ENCODE results near the gene STXBP5. TPM values are rescaled to one million over a fixed set of nuclear protein-coding genes. Genes with fewer than 3 reads are reported as not detected.
A peak's percentile ranks its signal among the peaks of the same experiment; 100 is the strongest.

The STXBP5 gene
- 10 to 100 TPM; 10.5 to 26.5 (median 15.7) TPM for total RNA-seq

DNA sequence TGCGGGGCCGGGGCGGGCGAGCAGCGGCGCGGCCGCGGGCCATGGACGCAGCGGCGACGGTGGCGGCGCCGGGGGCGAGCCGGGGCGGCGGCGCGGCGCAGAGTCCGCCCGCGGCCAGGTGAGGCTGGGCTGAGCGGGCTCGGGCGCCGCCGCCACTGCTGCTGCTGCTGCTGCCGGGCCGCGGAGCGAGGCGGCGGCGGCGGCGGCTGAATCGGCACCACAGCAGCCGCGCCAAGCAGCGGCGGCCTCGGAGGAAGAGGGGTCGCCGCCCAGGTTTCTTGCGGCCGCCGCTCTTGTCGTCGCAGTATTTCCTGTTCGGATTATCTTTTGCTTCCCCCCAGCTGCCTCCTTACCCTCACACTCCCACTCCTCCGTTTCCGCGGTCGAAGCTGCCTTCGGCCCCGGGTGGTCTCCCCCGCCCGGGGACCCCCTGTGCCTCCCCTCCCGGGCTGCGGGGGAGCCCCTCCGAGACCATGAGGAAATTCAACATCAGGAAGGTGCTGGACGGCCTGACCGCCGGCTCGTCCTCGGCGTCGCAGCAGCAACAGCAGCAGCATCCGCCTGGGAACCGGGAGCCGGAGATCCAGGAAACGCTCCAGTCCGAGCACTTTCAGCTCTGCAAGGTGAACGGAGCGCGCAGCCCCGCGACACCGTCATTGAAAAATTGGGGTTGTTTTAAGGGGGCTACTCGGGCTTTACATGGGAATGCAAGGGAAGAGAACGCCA lies at the start of gene STXBP5:
Gene STXBP5 (plus strand): TSS at position 358 of the 726 bp plus-strand sequence. CDS start 116 bp downstream, at position 474.
- TF ChIP-seq POLR2A (IDR thresholded peaks at IDR 0.05) (peak in 1 of 4 donors; percentile 21), POLR2AphosphoS5 (IDR thresholded peaks at IDR 0.05) (peak in 1 of 2 donors; percentile 52), EP300 (IDR thresholded peaks at IDR 0.05) (no peak)
- TF ChIP-seq, protein P1, sequence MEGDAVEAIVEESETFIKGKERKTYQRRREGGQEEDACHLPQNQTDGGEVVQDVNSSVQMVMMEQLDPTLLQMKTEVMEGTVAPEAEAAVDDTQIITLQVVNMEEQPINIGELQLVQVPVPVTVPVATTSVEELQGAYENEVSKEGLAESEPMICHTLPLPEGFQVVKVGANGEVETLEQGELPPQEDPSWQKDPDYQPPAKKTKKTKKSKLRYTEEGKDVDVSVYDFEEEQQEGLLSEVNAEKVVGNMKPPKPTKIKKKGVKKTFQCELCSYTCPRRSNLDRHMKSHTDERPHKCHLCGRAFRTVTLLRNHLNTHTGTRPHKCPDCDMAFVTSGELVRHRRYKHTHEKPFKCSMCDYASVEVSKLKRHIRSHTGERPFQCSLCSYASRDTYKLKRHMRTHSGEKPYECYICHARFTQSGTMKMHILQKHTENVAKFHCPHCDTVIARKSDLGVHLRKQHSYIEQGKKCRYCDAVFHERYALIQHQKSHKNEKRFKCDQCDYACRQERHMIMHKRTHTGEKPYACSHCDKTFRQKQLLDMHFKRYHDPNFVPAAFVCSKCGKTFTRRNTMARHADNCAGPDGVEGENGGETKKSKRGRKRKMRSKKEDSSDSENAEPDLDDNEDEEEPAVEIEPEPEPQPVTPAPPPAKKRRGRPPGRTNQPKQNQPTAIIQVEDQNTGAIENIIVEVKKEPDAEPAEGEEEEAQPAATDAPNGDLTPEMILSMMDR (IDR thresholded peaks at IDR 0.05), result peak in 1 of 6 experiments; percentile 2
- WGBS, 2 donors, result 1% methylated on average over 36 to 62 of the region's 85 CpGs
- Histone ChIP-seq H3K27ac (peak within 1 kb of the TSS; percentile 94 to 100 (median 94)), H3K4me3 (peak within 1 kb of the TSS; percentile 74 to 93 (median 80)), H3K4me1 (peaks cover 0 to 16% (median 13%) of the 10 kb centered on the region in 4 donors), H3K9me3 (no peaks in the 10 kb centered on the region), H3K36me3 (no peaks in the 10 kb centered on the region), H3K27me3 (no peaks in the 10 kb centered on the region)
- ATAC-seq (ENCODE audit: low FRiP score in 2 of 2) (peak in 1 of 2 donors; percentile 21), DNase-seq (peak; percentile 74 to 88)

DNA sequence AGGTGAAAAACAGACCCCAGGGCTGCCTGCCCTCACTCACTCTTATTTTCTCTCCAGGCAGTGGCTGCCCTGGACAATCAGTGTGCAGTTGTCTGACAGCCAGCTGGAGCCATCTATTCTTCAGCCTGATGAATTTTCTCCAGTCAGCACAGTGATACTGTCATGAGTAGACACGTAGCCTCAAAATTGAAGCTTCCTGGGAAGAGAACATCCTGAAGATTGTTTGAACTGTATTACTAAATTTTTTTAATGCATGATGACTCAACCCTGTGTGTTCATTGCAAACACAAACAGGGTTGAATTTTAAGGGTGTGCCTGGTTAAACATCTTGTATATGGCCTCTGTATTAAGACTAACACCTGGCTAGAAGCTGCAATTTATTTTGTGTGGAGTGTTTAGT lies 49.8 kb upstream of the STXBP5 start:
- ATAC-seq (ENCODE audit: low FRiP score in 2 of 2) (no peak), DNase-seq (no peak)
- H3K36me3 ChIP-seq, result no peaks in the 10 kb centered on the region
- no peaks in the 10 kb centered on the region for H3K9me3 ChIP-seq
- no peaks in the 10 kb centered on the region for H3K27me3 ChIP-seq
- no peaks in the 10 kb centered on the region for H3K4me1 ChIP-seq
- no peak overlapping the region for H3K4me3 ChIP-seq
- 65 to 79% methylated on average over 1 of the region's 1 CpG for WGBS, 2 donors
- TF ChIP-seq POLR2AphosphoS5 (IDR thresholded peaks at IDR 0.05) (no peak), POLR2A (IDR thresholded peaks at IDR 0.05) (no peak), EP300 (IDR thresholded peaks at IDR 0.05) (no peak)
- TF ChIP-seq, protein P1 (IDR thresholded peaks at IDR 0.05), result no peak
- H3K27ac ChIP-seq, result no peak overlapping the region

DNA sequence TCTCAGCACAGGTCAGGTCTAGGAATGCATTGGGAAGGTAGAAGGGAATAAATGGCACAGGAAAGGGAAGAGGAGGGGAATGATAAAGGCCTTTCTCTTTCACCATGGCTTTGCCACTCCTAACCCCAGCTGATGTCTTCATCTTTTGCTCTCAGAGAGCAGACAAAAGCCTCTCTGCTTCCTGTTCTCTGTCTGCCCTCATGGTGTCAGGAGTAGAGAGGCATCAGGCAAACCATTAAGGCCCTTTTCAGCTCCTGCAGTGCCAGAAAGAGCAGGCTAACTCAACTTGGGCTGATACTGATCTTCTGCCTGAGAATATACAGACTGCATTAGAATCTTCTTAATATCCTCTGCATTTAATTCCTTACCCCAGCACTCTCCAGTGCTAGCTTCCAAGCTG lies 48.0 kb upstream of the STXBP5 start:
- Histone ChIP-seq H3K27me3 (no peaks in the 10 kb centered on the region), H3K4me1 (no peaks in the 10 kb centered on the region), H3K36me3 (no peaks in the 10 kb centered on the region), H3K9me3 (no peaks in the 10 kb centered on the region), H3K4me3 (no peak overlapping the region), H3K27ac (no peak overlapping the region)
- TF ChIP-seq POLR2A (IDR thresholded peaks at IDR 0.05) (no peak), POLR2AphosphoS5 (IDR thresholded peaks at IDR 0.05) (no peak), EP300 (IDR thresholded peaks at IDR 0.05) (no peak)
- TF ChIP-seq, protein P1 (IDR thresholded peaks at IDR 0.05), result no peak
- DNase-seq (no peak), ATAC-seq (ENCODE audit: low FRiP score in 2 of 2) (no peak)

DNA sequence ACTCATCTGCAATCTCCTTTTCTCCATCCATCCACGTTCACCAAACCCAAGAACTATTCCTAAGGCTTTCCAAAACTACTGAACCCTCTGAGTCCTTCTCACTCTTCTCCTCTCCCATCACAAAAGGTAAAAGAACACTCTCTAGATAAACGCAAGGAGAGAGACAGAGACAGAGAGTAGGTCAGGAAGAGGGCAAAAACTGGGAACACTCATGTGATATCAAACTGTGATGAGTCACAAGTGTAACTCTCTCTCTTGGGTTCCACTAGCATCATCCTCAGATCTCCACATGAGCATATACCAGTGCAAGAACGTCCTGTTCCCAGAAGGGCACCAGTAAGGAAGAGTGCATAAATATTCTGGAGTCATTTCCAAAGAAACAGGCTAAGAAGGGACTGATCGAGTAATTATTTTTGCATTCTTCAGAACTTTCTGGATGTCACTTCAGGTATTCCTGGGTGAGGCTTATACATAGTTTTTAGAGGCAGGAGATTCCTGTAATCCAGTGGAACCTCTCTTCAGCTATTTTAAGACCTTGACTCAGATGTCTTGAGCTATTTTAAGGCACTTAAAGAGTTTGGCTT lies 47.3 kb upstream of the STXBP5 start:
- DNase-seq (no peak), ATAC-seq (ENCODE audit: low FRiP score in 2 of 2) (no peak)
- H3K4me3 ChIP-seq, result no peak overlapping the region
- H3K4me1 ChIP-seq, result no peaks in the 10 kb centered on the region
- H3K27ac ChIP-seq, result no peak overlapping the region
- H3K36me3 ChIP-seq, result no peaks in the 10 kb centered on the region
- no peaks in the 10 kb centered on the region for H3K27me3 ChIP-seq
- no peaks in the 10 kb centered on the region for H3K9me3 ChIP-seq
- TF ChIP-seq POLR2A (IDR thresholded peaks at IDR 0.05) (no peak), EP300 (IDR thresholded peaks at IDR 0.05) (no peak), POLR2AphosphoS5 (IDR thresholded peaks at IDR 0.05) (no peak)
- TF ChIP-seq, protein P1 (IDR thresholded peaks at IDR 0.05), result no peak
- WGBS, 2 donors, result 78% methylated on average over 4 of the region's 4 CpGs

Data from upper lobe of left lung (tissue), 6 donors.